Osteocyte (in vitro differentiated cells): ENCODE measurements around the gene DDX11. TPM values are rescaled to one million over a fixed set of nuclear protein-coding genes. Genes with fewer than 3 reads are reported as not detected.
"Not testable (repeated sequence)": the region's sequence is repeated elsewhere in the genome, so short reads cannot be mapped to it uniquely, and the experiment has no call there.

Source experiments
- DNase-seq: peaks from one replicate; pipeline ENCODE4 v3.0.0; 2021; ENCODE audit warnings: mixed read lengths; ENCODE audit not compliant: unreplicated experiment; ENCODE audit errors: extremely low spot score
- H3K27ac Mint-ChIP-seq: one replicate; pipeline ENCODE4 v1.8.0; 2021; ENCODE audit warnings: mild to moderate bottlenecking, mixed read lengths; ENCODE audit not compliant: unreplicated experiment
- H3K27me3 Mint-ChIP-seq: one replicate; pipeline ENCODE4 v1.8.0; 2021; ENCODE audit warnings: mixed read lengths; ENCODE audit not compliant: unreplicated experiment
- H3K36me3 Mint-ChIP-seq: one replicate; pipeline ENCODE4 v1.8.0; 2021; ENCODE audit warnings: mixed read lengths; ENCODE audit not compliant: unreplicated experiment
- H3K4me1 Mint-ChIP-seq: one replicate; pipeline ENCODE4 v1.8.0; 2021; ENCODE audit warnings: mixed read lengths; ENCODE audit not compliant: unreplicated experiment
- H3K4me3 Mint-ChIP-seq: one replicate; pipeline ENCODE4 v1.8.0; 2021; ENCODE audit warnings: mild to moderate bottlenecking, moderate library complexity, mixed read lengths; ENCODE audit not compliant: unreplicated experiment
- H3K9me3 Mint-ChIP-seq: one replicate; pipeline ENCODE4 v1.8.0; 2021; ENCODE audit warnings: mixed read lengths; ENCODE audit not compliant: unreplicated experiment
- total RNA-seq: library from RNA; stranded (reverse); gene quantifications from 2 replicates; pipeline ENCODE4 v1.2.1, GENCODE V29; 2021

Gene DDX11
- total RNA-seq, 1 donor from 2014 or later = 52.9 TPM

DNA sequence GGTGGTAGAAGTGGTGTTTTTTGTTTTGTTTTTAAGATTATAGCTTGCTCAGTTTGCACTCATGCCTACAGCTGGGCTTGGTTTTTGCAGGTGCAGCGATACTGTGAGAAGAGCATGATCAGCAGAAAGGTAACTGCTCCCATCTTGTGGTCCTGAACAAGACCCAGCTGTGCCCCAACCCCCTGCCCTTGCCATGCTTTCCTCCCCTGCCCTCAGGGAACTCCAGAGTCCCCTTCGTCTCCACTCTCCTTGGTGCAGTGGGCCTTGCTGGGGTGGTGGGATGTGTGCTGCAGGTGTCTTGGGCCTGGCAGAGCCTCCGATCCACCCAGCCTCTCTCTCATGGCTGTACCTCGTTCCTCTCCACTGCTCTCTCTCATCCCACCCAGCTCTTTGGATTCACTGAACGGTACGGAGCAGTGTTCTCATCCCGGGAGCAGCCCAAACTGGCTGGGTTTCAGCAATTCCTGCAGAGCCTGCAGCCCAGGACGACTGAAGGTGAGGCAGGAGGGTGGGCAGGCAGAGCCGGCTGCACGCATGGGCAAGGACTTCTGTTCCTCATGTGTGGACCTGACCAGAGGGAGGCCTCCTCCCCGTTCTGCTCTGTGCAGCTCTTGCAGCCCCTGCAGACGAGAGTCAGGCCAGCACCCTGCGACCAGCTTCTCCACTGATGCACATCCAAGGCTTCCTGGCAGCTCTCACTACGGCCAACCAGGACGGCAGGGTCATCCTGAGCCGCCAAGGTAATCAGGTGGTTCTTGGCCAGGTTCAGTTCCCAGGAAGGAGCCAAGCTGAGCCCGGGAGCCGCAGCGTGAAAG lies 22.8 kb downstream of the DDX11 start:
- not testable (repeated sequence) for H3K4me3 Mint-ChIP-seq, H3K4me1 Mint-ChIP-seq, H3K9me3 Mint-ChIP-seq, H3K27ac Mint-ChIP-seq, H3K27me3 Mint-ChIP-seq
- peaks cover 30% of the 10 kb centered on the region for H3K36me3 Mint-ChIP-seq
- DNase-seq = peak; percentile 75

DNA sequence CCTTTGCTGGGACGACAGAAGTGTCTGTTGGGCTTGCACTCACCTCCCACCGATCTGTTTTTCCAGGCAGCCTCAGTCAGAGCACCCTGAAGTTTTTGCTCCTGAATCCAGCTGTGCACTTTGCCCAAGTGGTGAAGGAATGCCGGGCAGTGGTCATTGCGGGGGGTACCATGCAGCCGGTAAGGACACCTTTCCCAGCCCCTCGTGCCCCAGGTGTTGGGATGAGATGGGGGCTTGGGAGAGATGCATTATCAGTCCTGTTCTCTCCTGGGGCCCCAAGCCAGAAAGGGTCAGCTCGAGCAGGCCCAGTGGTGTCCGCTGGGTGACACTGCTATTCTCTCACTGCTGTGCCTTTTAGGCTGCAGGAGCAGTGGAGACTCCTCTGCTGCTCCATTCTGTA lies 24.2 kb downstream of the DDX11 start:
- not testable (repeated sequence) for H3K4me3 Mint-ChIP-seq, H3K27ac Mint-ChIP-seq, DNase-seq, H3K27me3 Mint-ChIP-seq, H3K4me1 Mint-ChIP-seq, H3K9me3 Mint-ChIP-seq
- peaks cover 30% of the 10 kb centered on the region for H3K36me3 Mint-ChIP-seq

DNA sequence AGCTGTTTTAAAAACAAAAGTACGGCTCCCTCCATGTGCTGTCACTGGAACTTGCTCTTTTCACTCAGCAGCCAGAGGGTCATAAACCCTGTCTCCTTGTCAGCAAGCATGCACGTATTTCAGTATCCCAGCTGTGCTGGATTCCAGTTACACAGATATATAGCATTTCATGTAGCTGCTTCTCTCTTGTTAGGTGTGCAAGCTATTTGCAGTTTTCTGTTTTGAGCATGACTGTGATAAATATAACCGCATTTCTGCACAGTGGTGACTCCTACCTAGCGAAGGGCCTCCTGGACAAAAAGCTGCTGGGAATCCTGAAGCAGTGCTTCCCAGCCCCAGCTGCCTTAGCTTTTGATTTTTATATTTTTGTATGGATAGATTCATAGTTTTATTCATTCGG lies 24.7 kb downstream of the DDX11 start:
- peaks cover 30% of the 10 kb centered on the region for H3K36me3 Mint-ChIP-seq
- not testable (repeated sequence) for H3K9me3 Mint-ChIP-seq, H3K27ac Mint-ChIP-seq, H3K4me1 Mint-ChIP-seq, H3K27me3 Mint-ChIP-seq, DNase-seq, H3K4me3 Mint-ChIP-seq

DNA sequence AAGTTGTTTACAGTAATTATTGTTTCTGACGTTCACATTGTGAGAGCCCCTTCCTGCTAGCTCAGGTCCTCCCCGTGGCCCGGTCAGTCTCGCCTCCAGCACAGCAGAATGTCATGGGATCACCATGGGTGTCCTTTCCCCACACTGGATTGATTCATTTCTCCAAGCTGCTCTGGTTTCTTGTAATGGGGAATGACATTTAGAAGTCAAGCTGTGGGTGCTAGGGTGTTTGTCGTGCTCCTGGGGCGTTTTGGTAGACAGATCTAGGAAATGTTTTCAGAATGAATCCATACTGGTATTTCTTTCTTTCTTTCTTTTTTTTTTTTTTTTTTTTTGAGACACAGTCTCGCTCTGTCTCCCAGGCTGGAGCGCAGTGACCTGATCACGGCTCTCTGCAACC lies 25.1 kb downstream of the DDX11 start:
- peaks cover 33% of the 10 kb centered on the region for H3K36me3 Mint-ChIP-seq
- not testable (repeated sequence) for H3K27me3 Mint-ChIP-seq, H3K9me3 Mint-ChIP-seq, H3K4me3 Mint-ChIP-seq, H3K27ac Mint-ChIP-seq, DNase-seq, H3K4me1 Mint-ChIP-seq

DNA sequence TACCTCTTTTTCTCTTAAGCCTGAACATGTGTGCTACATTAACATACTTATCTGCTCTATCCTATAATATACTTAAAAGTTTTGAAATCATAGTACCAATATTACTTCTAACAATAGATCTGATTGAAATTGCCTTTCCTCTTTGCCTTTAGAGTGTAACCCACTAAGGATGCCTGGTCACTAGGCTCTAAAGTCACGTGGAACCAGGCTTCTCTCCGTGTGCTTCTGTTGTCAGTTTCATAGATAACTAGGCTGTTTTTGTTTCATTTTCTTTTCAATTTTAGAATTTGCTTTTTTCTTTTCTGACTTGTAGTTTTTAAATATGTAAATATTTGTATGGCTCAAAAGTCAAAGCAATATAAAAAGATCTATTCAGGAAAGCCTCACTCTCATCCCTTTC lies 25.8 kb downstream of the DDX11 start:
- peaks cover 37% of the 10 kb centered on the region for H3K36me3 Mint-ChIP-seq
- H3K4me3 Mint-ChIP-seq, H3K9me3 Mint-ChIP-seq, H3K4me1 Mint-ChIP-seq, H3K27me3 Mint-ChIP-seq, DNase-seq, H3K27ac Mint-ChIP-seq: not testable (repeated sequence)

- H3K27ac Mint-ChIP-seq, H3K4me3 Mint-ChIP-seq, H3K4me1 Mint-ChIP-seq, H3K27me3 Mint-ChIP-seq, H3K9me3 Mint-ChIP-seq, DNase-seq: not testable (repeated sequence)
- peaks cover 31% of the 10 kb centered on the region for H3K36me3 Mint-ChIP-seq
Measured at GRCh38 chr12:31100503-31101208, 27.0 kb downstream of the DDX11 start.

GRCh38 chr12:31102125-31102524 lies 28.5 kb downstream of the DDX11 start:
- H3K36me3 Mint-ChIP-seq = peaks cover 22% of the 10 kb centered on the region
- H3K4me1 Mint-ChIP-seq, H3K27me3 Mint-ChIP-seq, H3K27ac Mint-ChIP-seq, H3K4me3 Mint-ChIP-seq, DNase-seq, H3K9me3 Mint-ChIP-seq: not testable (repeated sequence)

GRCh38 chr12:31102596-31102995 lies 28.9 kb downstream of the DDX11 start:
- H3K27me3 Mint-ChIP-seq, H3K9me3 Mint-ChIP-seq, DNase-seq, H3K4me1 Mint-ChIP-seq, H3K27ac Mint-ChIP-seq, H3K4me3 Mint-ChIP-seq: not testable (repeated sequence)
- H3K36me3 Mint-ChIP-seq = peaks cover 21% of the 10 kb centered on the region

- H3K27me3 Mint-ChIP-seq, H3K9me3 Mint-ChIP-seq, H3K4me3 Mint-ChIP-seq, DNase-seq, H3K4me1 Mint-ChIP-seq, H3K27ac Mint-ChIP-seq: not testable (repeated sequence)
- peaks cover 21% of the 10 kb centered on the region for H3K36me3 Mint-ChIP-seq
Measured at GRCh38 chr12:31103561-31103975, 29.9 kb downstream of the DDX11 start.

DNA sequence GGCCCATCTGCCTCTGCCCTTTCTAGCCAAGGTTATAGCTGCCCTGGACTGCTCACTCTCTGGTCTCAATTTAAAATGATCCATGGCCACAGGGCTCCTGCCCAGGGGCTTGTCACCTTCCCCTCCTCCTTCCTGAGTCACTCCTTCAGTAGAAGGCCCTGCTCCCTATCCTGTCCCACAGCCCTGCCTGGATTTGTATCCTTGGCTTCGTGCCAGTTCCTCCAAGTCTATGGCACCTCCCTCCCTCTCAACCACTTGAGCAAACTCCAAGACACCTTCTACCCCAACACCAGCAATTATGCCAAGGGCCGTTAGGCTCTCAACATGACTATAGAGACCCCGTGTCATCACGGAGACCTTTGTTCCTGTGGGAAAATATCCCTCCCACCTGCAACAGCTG lies 30.6 kb downstream of the DDX11 start:
- not testable (repeated sequence) for H3K27me3 Mint-ChIP-seq, DNase-seq, H3K27ac Mint-ChIP-seq, H3K9me3 Mint-ChIP-seq, H3K4me1 Mint-ChIP-seq, H3K4me3 Mint-ChIP-seq
- peaks cover 19% of the 10 kb centered on the region for H3K36me3 Mint-ChIP-seq

GRCh38 chr12:31104773-31105172 lies 31.1 kb downstream of the DDX11 start:
- not testable (repeated sequence) for DNase-seq, H3K4me1 Mint-ChIP-seq, H3K27ac Mint-ChIP-seq, H3K27me3 Mint-ChIP-seq, H3K4me3 Mint-ChIP-seq, H3K9me3 Mint-ChIP-seq
- peaks cover 19% of the 10 kb centered on the region for H3K36me3 Mint-ChIP-seq
